IMR-90 (cell line): ENCODE data around the gene TLX1. TPM values are rescaled to one million over a fixed set of nuclear protein-coding genes. Genes with fewer than 3 reads are reported as not detected.

ENCODE experiments used
- ATAC-seq: fragments of 200-7000 bp; cut with Tn5 transposase; 2 replicates; pipeline ENCODE4 v1.9.1; 2020; ENCODE audit warnings: low read depth, mild to moderate bottlenecking, moderate library complexity
- BruUV-seq: library from RNA; stranded (reverse); fragments of 400-500 nt; replicated peaks from 2 replicates; lab custom pipeline; 2021; lab: Mats Ljungman, UMichigan
- CTCF ChIA-PET: fragments of 300-600 bp; formaldehyde crosslinking; extraction: SDS; loops from one replicate; lab custom pipeline; 2021; ENCODE audit warnings: antibody characterized with exemption; lab: Yijun Ruan, JAX
- POLR2A ChIA-PET: fragments of 300-600 bp; sonication (Branson Sonifier 250); formaldehyde crosslinking; loops from one replicate; lab custom pipeline; 2022; ENCODE audit warnings: antibody characterized with exemption; ENCODE audit not compliant: unreplicated experiment; lab: Charles Lee
- DNase-seq: peaks from one replicate; pipeline ENCODE4 v3.0.0; 2013
- H2AFZ ChIP-seq: replicated peaks from 2 replicates; pipeline ENCODE3; 2013; ENCODE audit warnings: low read length, mild to moderate bottlenecking; ENCODE audit not compliant: poor library complexity
- H2AK5ac ChIP-seq: 2 replicates; pipeline ENCODE4 v1.6.1; 2013; ENCODE audit warnings: low read depth, low read length, inconsistent platforms
- H2AK9ac ChIP-seq: replicated peaks from 2 replicates; pipeline ENCODE3; 2013; ENCODE audit warnings: mild to moderate bottlenecking, low read depth, low read length, moderate library complexity; ENCODE audit not compliant: poor library complexity
- H2BK120ac ChIP-seq: 2 replicates; pipeline ENCODE4 v1.6.1; 2013; ENCODE audit warnings: low read depth, low read length, inconsistent platforms
- H2BK15ac ChIP-seq: 3 replicates; pipeline ENCODE4 v1.6.1; 2013; ENCODE audit warnings: low read depth, low read length, inconsistent platforms
- H2BK20ac ChIP-seq: 2 replicates; pipeline ENCODE4 v1.6.1; 2013; ENCODE audit warnings: low read depth, mild to moderate bottlenecking, inconsistent platforms, low read length, moderate library complexity
- H2BK5ac ChIP-seq: 2 replicates; pipeline ENCODE4 v1.6.1; 2013; ENCODE audit warnings: mild to moderate bottlenecking, low read depth, low read length, inconsistent platforms; ENCODE audit not compliant: poor library complexity, severe bottlenecking
- H3K14ac ChIP-seq: replicated peaks from 2 replicates; pipeline ENCODE4 v1.6.1; 2013; ENCODE audit warnings: low read depth, low read length, inconsistent platforms
- H3K18ac ChIP-seq: 2 replicates; pipeline ENCODE4 v1.6.1; 2013; ENCODE audit warnings: low read depth, low read length, control low read depth
- H3K23ac ChIP-seq: 2 replicates; pipeline ENCODE4 v1.6.1; 2013; ENCODE audit warnings: low read depth, low read length, inconsistent platforms
- H3K27ac ChIP-seq: 2 replicates; pipeline ENCODE4 v1.5.1; 2013; ENCODE audit warnings: mild to moderate bottlenecking, control low read depth, low read length; ENCODE audit not compliant: insufficient read depth
- H3K27me3 ChIP-seq: 2 replicates; pipeline ENCODE4 v1.6.1; 2013; ENCODE audit warnings: low read length; ENCODE audit not compliant: control insufficient read depth, insufficient read depth
- H3K36me3 ChIP-seq: 2 replicates; pipeline ENCODE4 v1.6.1; 2013; ENCODE audit warnings: low read length, mixed read lengths; ENCODE audit not compliant: control insufficient read depth, insufficient read depth
- H3K4ac ChIP-seq: 2 replicates; pipeline ENCODE4 v1.6.1; 2013; ENCODE audit warnings: low read depth, low read length, inconsistent platforms
- H3K4me1 ChIP-seq: 2 replicates; pipeline ENCODE4 v1.6.1; 2013; ENCODE audit warnings: low read length, mixed read lengths; ENCODE audit not compliant: control insufficient read depth, insufficient read depth
- H3K4me2 ChIP-seq: 2 replicates; pipeline ENCODE4 v1.6.1; 2013; ENCODE audit warnings: low read depth, mild to moderate bottlenecking, control low read depth, low read length, moderate library complexity
- H3K4me3 ChIP-seq: 2 replicates; pipeline ENCODE4 v1.5.1; 2013; ENCODE audit warnings: low read depth, mild to moderate bottlenecking, control low read depth, low read length, moderate library complexity; ENCODE audit not compliant: insufficient read depth
- H3K56ac ChIP-seq: 2 replicates; pipeline ENCODE4 v1.6.1; 2013; ENCODE audit warnings: low read length, inconsistent platforms; ENCODE audit not compliant: insufficient read depth; ENCODE audit errors: extremely low read depth
- H3K79me1 ChIP-seq, 2 experiments: 2 replicates each; pipeline ENCODE4 v1.6.1; 2013; ENCODE audit warnings: low read length in 2 of 2, inconsistent platforms in 1 of 2, low read depth in 1 of 2
- H3K9ac ChIP-seq: 2 replicates; pipeline ENCODE4 v1.6.1; 2013; ENCODE audit warnings: low read depth, low read length, control low read depth
- H3K9me1 ChIP-seq: 2 replicates; pipeline ENCODE4 v1.6.1; 2013; ENCODE audit warnings: low read length, inconsistent platforms; ENCODE audit not compliant: insufficient read depth
- H3K9me3 ChIP-seq: 2 replicates; pipeline ENCODE4 v1.6.1; 2013; ENCODE audit warnings: low read length; ENCODE audit not compliant: control insufficient read depth, insufficient read depth
- H4K20me1 ChIP-seq: 2 replicates; pipeline ENCODE4 v1.6.1; 2013; ENCODE audit warnings: low read length, inconsistent platforms; ENCODE audit not compliant: insufficient read depth
- H4K5ac ChIP-seq: 2 replicates; pipeline ENCODE4 v1.6.1; 2013; ENCODE audit warnings: mild to moderate bottlenecking, low read depth, low read length, control low read depth
- H4K8ac ChIP-seq, 2 experiments: 2 replicates each; pipeline ENCODE4 v1.6.1; 2013; ENCODE audit warnings: low read depth in 2 of 2, low read length in 2 of 2, control low read depth in 1 of 2, inconsistent platforms in 1 of 2
- H4K91ac ChIP-seq: 2 replicates; pipeline ENCODE4 v1.6.1; 2013; ENCODE audit warnings: low read depth, low read length, inconsistent platforms; ENCODE audit not compliant: insufficient read depth
- BHLHE40 ChIP-seq: fragments of 150-350 bp; IDR thresholded peaks from 2 replicates; pipeline ENCODE4 v1.6.1; 2016; ENCODE audit warnings: mild to moderate bottlenecking, low read depth, low read length
- CEBPB ChIP-seq: IDR thresholded peaks from 2 replicates; pipeline ENCODE4 v1.6.1; 2012; ENCODE audit warnings: low read depth, low read length, improper control_type of control experiment
- CHD1 ChIP-seq: IDR thresholded peaks from 2 replicates; pipeline ENCODE4 v1.6.1; 2012; ENCODE audit warnings: low read depth, low read length, improper control_type of control experiment
- ELK1 ChIP-seq: fragments of 150-350 bp; IDR thresholded peaks from 2 replicates; pipeline ENCODE4 v1.6.1; 2016; ENCODE audit warnings: low read depth, mild to moderate bottlenecking, low read length, moderate library complexity, borderline replicate concordance
- FOS ChIP-seq: fragments of 150-350 bp; IDR thresholded peaks from 2 replicates; pipeline ENCODE4 v1.6.1; 2016; ENCODE audit warnings: low read depth, low read length
- MAFK ChIP-seq: IDR thresholded peaks from 2 replicates; pipeline ENCODE4 v1.6.1; 2012; ENCODE audit warnings: low read depth, low read length, improper control_type of control experiment
- MAZ ChIP-seq: IDR thresholded peaks from 2 replicates; pipeline ENCODE4 v1.6.1; 2012; ENCODE audit warnings: low read depth, mild to moderate bottlenecking, low read length, improper control_type of control experiment, moderate library complexity, borderline replicate concordance
- MXI1 ChIP-seq: IDR thresholded peaks from 2 replicates; pipeline ENCODE4 v1.6.1; 2012; ENCODE audit warnings: low read depth, mild to moderate bottlenecking, low read length, moderate library complexity, borderline replicate concordance
- NFE2L2 ChIP-seq: fragments of 150-350 bp; IDR thresholded peaks from 2 replicates; pipeline ENCODE4 v1.6.1; 2016; ENCODE audit warnings: low read depth, mild to moderate bottlenecking, low read length
- POLR2A ChIP-seq: IDR thresholded peaks from 2 replicates; pipeline ENCODE4 v1.6.1; 2012; ENCODE audit warnings: mild to moderate bottlenecking, low read depth, low read length
- RAD21 ChIP-seq: IDR thresholded peaks from 2 replicates; pipeline ENCODE4 v1.6.1; 2012; ENCODE audit warnings: low read length, improper control_type of control experiment
- RCOR1 ChIP-seq: IDR thresholded peaks from 2 replicates; pipeline ENCODE4 v1.6.1; 2012; ENCODE audit warnings: mild to moderate bottlenecking, low read length, improper control_type of control experiment; ENCODE audit not compliant: insufficient replicate concordance
- RFX5 ChIP-seq: IDR thresholded peaks from 2 replicates; pipeline ENCODE4 v1.8.0; 2012; ENCODE audit warnings: low read depth, mild to moderate bottlenecking, low read length, moderate library complexity
- SMC3 ChIP-seq: fragments of 150-350 bp; IDR thresholded peaks from 2 replicates; pipeline ENCODE4 v1.6.1; 2016; ENCODE audit warnings: low read depth, mild to moderate bottlenecking, antibody characterized with exemption, low read length, moderate library complexity
- USF2 ChIP-seq: fragments of 150-350 bp; IDR thresholded peaks from 2 replicates; pipeline ENCODE4 v1.6.1; 2017; ENCODE audit warnings: mild to moderate bottlenecking, antibody characterized with exemption, low read length, low read depth
- WGBS, 2 experiments: methylation state at CpG; one replicate each; pipeline versions ENCODE4 v1.1.5 to v1.1.7; 2013; ENCODE audit warnings: missing lambda C conversion rate in 2 of 2; ENCODE audit not compliant: insufficient read length in 1 of 2; ENCODE audit errors: extremely low coverage in 2 of 2; 5-methylcytosine and 5-hydroxymethylcytosine counted together
- dilution Hi-C: fragments of 300-500 bp; cut with HindIII; formaldehyde crosslinking; loops from one replicate; pipeline ENCODE4 v1.14.3; 2018; ENCODE audit warnings: low sequenced_read_pairs; ENCODE audit not compliant: unreplicated experiment
- in situ Hi-C: fragments of 300-500 bp; cut with MboI; formaldehyde crosslinking; loops from 3 replicates; pipeline ENCODE4 v1.14.3; 2019; ENCODE audit warnings: low sequenced_read_pairs, inconsistent platforms, mixed read lengths
- intact Hi-C: fragments of 100-400 bp; cut with micrococcal nuclease; formaldehyde crosslinking; loops from 2 replicates; pipeline ENCODE4 v1.10.0; 2022
- polyA plus RNA-seq, 3 experiments: library from polyadenylated mRNA; depleted of rRNA; stranded (reverse); fragments of >200 nt; gene quantifications; 2 replicates each; pipeline ENCODE4 v1.2.3, GENCODE V29; 2012; ENCODE audit warnings: low replicate concordance in 1 of 3
- total RNA-seq: library from RNA; depleted of rRNA; stranded (reverse); fragments of >200 nt; gene quantifications from 2 replicates; pipeline ENCODE4 v1.2.3, GENCODE V29; 2012
- TF ChIP-seq, protein P1 (sequence below): conservative IDR thresholded peaks from 2 replicates; pipeline ENCODE4 v1.5.1; 2012; ENCODE audit warnings: mild to moderate bottlenecking, low read depth, low read length, improper control_type of control experiment

TLX1 gene
- total and polyA plus RNA-seq, 2 of the 4 experiments (the other 2 are of a cell fraction): not detected

- CTCF ChIA-PET: no interaction called here
- intact Hi-C loops: no loop called here
- 17% methylated on average over 1 of the region's 2 CpGs; no CpG with 5 or more reads in 1 of the 2 experiments for WGBS, 2 experiments
These were observed 6.2 kb downstream of the TLX1 start for GRCh38 chr10:101137271-101137670.

More at GRCh38 chr10:101137271-101137670, 6.2 kb downstream of the TLX1 start:
- Histone ChIP-seq H3K36me3 (no peaks in the 10 kb centered on the region), H2AK5ac (no peak overlapping the region), H4K91ac (no peak overlapping the region), H2BK20ac (no peak overlapping the region), H2BK5ac (no peak overlapping the region), H3K23ac (no peak overlapping the region), H3K4me1 (no peaks in the 10 kb centered on the region), H2BK120ac (no peak overlapping the region), H3K4ac (no peak overlapping the region), H3K18ac (no peak overlapping the region), H3K4me2 (no peak overlapping the region), H3K79me1 (no peaks in the 10 kb centered on the region), H3K9me3 (peaks cover 3% of the 10 kb centered on the region; the same call in 1 of the 2 replicates), H2BK15ac (no peak overlapping the region), H4K5ac (no peak overlapping the region), H2AFZ (no peak overlapping the region), H4K20me1 (peaks cover 19% of the 10 kb centered on the region), H3K4me3 (no peak overlapping the region), H3K9me1 (peaks cover 2% of the 10 kb centered on the region; the same call in 1 of the 2 replicates), H3K27me3 (peaks cover 99% of the 10 kb centered on the region), H3K14ac (no peak overlapping the region), H3K56ac (no peak overlapping the region), H3K9ac (no peak overlapping the region), H4K8ac (no peak overlapping the region), H3K27ac (no peak overlapping the region), H2AK9ac (no peak overlapping the region)
- POLR2A ChIA-PET: no interaction called here
- DNase-seq (no peak), ATAC-seq (no peak)
- BruUV-seq: no TSS peak
- in situ Hi-C loops: no loop called here
- dilution Hi-C loops: no loop called here
- TF ChIP-seq MXI1 (no peak), FOS (no peak), SMC3 (no peak), CHD1 (no peak), BHLHE40 (no peak), RCOR1 (no peak), CEBPB (no peak), ELK1 (no peak), MAZ (no peak), RFX5 (no peak), RAD21 (no peak), MAFK (no peak), POLR2A (no peak), NFE2L2 (no peak), USF2 (no peak)
- TF ChIP-seq, protein P1, sequence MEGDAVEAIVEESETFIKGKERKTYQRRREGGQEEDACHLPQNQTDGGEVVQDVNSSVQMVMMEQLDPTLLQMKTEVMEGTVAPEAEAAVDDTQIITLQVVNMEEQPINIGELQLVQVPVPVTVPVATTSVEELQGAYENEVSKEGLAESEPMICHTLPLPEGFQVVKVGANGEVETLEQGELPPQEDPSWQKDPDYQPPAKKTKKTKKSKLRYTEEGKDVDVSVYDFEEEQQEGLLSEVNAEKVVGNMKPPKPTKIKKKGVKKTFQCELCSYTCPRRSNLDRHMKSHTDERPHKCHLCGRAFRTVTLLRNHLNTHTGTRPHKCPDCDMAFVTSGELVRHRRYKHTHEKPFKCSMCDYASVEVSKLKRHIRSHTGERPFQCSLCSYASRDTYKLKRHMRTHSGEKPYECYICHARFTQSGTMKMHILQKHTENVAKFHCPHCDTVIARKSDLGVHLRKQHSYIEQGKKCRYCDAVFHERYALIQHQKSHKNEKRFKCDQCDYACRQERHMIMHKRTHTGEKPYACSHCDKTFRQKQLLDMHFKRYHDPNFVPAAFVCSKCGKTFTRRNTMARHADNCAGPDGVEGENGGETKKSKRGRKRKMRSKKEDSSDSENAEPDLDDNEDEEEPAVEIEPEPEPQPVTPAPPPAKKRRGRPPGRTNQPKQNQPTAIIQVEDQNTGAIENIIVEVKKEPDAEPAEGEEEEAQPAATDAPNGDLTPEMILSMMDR: no peak
